Peyer's patch (tissue), 4 donors: ENCODE data around the gene PNO1.

ENCODE experiments used
- POLR2A ChIP-seq, 2 donors: fragments of 450-650 bp; IDR thresholded peaks; one replicate each; pipeline ENCODE4 v1.5.1; 2017; ENCODE audit warnings: antibody characterized with exemption in 2 of 2, mild to moderate bottlenecking in 2 of 2, moderate library complexity in 2 of 2
- TF ChIP-seq, protein P1 (sequence below), 6 experiments: fragments of 450-650 bp in 4 of 6; fragments of 200-600 bp in 2 of 6; sonication (generic) in 1 of 6; IDR thresholded peaks; one replicate each; pipeline ENCODE4 v1.5.1; 2017 to 2019; ENCODE audit warnings: antibody characterized with exemption in 6 of 6, mild to moderate bottlenecking in 3 of 6, moderate library complexity in 1 of 6

DNA sequence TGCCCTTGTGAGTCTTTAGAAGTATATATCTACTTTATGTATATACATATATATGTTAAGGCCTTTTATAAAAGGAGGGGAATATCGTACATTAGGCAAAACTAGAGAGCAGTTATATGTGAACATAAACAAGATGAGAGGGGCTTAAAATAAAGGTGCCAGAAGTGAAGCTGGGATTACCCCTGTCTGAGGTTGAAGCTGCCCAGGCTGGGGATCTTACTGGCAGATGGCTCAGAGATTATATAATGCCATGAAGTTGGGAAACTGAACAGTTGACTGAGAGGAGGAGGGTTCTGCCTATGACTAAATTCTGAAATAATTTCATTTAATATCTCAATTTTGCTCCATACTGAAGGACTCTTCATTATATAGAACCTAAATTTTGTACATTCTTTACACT, 6.0 kb downstream of the PNO1 start:
- TF ChIP-seq, protein P1, sequence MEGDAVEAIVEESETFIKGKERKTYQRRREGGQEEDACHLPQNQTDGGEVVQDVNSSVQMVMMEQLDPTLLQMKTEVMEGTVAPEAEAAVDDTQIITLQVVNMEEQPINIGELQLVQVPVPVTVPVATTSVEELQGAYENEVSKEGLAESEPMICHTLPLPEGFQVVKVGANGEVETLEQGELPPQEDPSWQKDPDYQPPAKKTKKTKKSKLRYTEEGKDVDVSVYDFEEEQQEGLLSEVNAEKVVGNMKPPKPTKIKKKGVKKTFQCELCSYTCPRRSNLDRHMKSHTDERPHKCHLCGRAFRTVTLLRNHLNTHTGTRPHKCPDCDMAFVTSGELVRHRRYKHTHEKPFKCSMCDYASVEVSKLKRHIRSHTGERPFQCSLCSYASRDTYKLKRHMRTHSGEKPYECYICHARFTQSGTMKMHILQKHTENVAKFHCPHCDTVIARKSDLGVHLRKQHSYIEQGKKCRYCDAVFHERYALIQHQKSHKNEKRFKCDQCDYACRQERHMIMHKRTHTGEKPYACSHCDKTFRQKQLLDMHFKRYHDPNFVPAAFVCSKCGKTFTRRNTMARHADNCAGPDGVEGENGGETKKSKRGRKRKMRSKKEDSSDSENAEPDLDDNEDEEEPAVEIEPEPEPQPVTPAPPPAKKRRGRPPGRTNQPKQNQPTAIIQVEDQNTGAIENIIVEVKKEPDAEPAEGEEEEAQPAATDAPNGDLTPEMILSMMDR (IDR thresholded peaks at IDR 0.05) = no peak
- no peak for TF ChIP-seq POLR2A (IDR thresholded peaks at IDR 0.05)
